ENCODE results near the gene FOXQ1.

GRCh38 chr6:1318036-1318435, 6.1 kb downstream of the FOXQ1 start:
- TF ChIP-seq POLR2AphosphoS5 (IDR thresholded peaks at IDR 0.05; ENCODE audit: low read depth, low read length): no peak
- TF ChIP-seq POLR2A (IDR thresholded peaks at IDR 0.05; ENCODE audit: low read depth, low read length): no peak
- no peak for TF ChIP-seq TAF1 (IDR thresholded peaks at IDR 0.05; ENCODE audit: low read depth, low read length)
